ENCODE measurements around the gene OGFR.

Gene OGFR

DNA sequence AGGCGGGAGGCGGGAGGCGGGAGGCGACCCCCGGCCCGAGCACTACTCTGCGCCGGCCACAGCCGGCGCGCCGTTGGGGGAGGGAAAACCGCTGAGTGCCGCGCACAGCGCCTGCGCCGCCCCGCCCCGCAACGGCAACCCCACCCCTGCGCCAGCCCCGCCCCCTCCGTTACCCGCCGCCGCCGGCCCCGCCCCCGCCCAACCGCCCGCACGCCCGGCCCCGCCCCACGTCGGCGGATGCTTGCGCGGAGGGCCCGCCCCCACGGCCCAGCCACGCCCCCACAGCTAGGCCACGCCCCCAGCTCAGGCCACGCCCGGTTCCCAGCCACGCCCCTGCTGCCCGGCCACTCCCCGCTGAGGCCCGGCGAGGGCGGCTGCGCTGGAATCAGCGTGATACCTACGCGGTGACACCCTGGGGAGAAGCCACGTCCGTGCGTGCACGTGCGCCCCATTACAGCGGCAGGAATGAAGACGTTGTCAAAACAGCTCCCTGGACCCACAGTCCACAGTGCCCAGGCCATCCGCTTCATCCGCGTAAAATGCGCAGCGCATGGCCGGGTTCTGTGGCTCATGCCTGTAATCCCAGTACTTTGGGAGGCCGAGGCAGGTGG lies 57.2 kb downstream of the OGFR start, which contains the start of gene TCFL5:
TSS of gene TCFL5 (minus strand) at position 97 of the 611 bp plus-strand sequence. CDS start 152 bp downstream, outside the sequence.
- H3K4me3 ChIP-seq (ENCODE audit: low read depth, low read length) = peak within 1 kb of the TSS; percentile 67
- TF ChIP-seq MYC (IDR thresholded peaks at IDR 0.05; ENCODE audit: low read depth, low read length) (peak; percentile 80), POLR2A (IDR thresholded peaks at IDR 0.05; ENCODE audit: extremely low read depth, insufficient read length) (peak; percentile 47)
- TF ChIP-seq, protein P1, sequence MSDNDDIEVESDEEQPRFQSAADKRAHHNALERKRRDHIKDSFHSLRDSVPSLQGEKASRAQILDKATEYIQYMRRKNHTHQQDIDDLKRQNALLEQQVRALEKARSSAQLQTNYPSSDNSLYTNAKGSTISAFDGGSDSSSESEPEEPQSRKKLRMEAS (IDR thresholded peaks at IDR 0.05; ENCODE audit: low read depth, low read length) = peak; percentile 99
- TF ChIP-seq, protein P2, sequence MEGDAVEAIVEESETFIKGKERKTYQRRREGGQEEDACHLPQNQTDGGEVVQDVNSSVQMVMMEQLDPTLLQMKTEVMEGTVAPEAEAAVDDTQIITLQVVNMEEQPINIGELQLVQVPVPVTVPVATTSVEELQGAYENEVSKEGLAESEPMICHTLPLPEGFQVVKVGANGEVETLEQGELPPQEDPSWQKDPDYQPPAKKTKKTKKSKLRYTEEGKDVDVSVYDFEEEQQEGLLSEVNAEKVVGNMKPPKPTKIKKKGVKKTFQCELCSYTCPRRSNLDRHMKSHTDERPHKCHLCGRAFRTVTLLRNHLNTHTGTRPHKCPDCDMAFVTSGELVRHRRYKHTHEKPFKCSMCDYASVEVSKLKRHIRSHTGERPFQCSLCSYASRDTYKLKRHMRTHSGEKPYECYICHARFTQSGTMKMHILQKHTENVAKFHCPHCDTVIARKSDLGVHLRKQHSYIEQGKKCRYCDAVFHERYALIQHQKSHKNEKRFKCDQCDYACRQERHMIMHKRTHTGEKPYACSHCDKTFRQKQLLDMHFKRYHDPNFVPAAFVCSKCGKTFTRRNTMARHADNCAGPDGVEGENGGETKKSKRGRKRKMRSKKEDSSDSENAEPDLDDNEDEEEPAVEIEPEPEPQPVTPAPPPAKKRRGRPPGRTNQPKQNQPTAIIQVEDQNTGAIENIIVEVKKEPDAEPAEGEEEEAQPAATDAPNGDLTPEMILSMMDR (IDR thresholded peaks at IDR 0.05; ENCODE audit: low read depth, low read length) = no peak
- DNase-seq (ENCODE audit: low read depth) = peak; percentile 89

Data from NB4 (cell line).